Measurements from ENCODE around the gene DNAH6. TPM values are rescaled to one million over a fixed set of nuclear protein-coding genes. Genes with fewer than 3 reads are reported as not detected.

The DNAH6 gene
- total RNA-seq, 1 donor from 2014 or later, result 5.5 TPM

DNA sequence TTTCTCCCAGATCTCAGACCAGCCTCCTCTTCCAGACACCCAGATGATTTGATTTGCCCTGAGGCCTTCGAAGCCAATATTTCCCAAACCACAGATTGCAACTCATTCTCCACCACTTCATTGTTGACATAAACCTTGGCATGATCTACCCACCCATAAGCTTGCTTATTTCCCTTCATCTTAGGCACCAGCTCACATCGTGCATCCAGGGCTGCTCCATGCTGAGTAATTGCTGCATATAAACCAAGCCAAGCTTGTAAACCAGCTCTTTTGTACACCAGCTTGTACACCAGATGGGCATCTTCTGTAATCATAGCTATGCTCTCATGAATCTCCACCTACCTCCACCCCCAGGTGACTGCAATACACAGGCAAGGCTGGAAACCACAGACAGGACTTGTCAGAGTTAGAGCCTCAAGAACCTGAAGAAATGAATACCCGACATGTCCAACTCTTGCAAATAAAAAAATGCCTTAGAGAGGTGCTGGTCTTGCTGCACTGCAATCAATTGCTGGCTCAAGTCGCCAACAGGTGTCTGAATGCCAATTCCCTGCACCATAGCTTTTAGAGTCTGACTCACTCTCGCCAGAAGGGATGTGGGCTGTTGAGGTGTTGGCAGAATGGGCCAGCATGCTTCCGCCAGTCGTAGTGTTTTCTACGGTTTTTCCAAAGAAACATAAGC lies 333.1 kb downstream of the DNAH6 start:
- TF ChIP-seq, protein P1, sequence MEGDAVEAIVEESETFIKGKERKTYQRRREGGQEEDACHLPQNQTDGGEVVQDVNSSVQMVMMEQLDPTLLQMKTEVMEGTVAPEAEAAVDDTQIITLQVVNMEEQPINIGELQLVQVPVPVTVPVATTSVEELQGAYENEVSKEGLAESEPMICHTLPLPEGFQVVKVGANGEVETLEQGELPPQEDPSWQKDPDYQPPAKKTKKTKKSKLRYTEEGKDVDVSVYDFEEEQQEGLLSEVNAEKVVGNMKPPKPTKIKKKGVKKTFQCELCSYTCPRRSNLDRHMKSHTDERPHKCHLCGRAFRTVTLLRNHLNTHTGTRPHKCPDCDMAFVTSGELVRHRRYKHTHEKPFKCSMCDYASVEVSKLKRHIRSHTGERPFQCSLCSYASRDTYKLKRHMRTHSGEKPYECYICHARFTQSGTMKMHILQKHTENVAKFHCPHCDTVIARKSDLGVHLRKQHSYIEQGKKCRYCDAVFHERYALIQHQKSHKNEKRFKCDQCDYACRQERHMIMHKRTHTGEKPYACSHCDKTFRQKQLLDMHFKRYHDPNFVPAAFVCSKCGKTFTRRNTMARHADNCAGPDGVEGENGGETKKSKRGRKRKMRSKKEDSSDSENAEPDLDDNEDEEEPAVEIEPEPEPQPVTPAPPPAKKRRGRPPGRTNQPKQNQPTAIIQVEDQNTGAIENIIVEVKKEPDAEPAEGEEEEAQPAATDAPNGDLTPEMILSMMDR (IDR thresholded peaks at IDR 0.05; ENCODE audit: unreplicated experiment), result no peak
- H3K4me1 Mint-ChIP-seq (ENCODE audit: low read depth), result no peaks in the 10 kb centered on the region
- no peaks in the 10 kb centered on the region for H3K9me3 Mint-ChIP-seq (ENCODE audit: low read depth)
- H3K27ac Mint-ChIP-seq, result no peak overlapping the region
- H3K36me3 Mint-ChIP-seq (ENCODE audit: insufficient read depth), result no peaks in the 10 kb centered on the region
- DNase-seq (ENCODE audit: low spot score, unreplicated experiment), result no peak
- no peak overlapping the region for H3K4me3 Mint-ChIP-seq (ENCODE audit: low read depth)
- H3K27me3 Mint-ChIP-seq, result peaks cover 3% of the 10 kb centered on the region

- Mint-ChIP-seq H3K27ac (no peak overlapping the region), H3K4me3 (ENCODE audit: low read depth) (no peak overlapping the region), H3K27me3 (peaks cover 3% of the 10 kb centered on the region), H3K4me1 (ENCODE audit: low read depth) (no peaks in the 10 kb centered on the region), H3K36me3 (ENCODE audit: insufficient read depth) (no peaks in the 10 kb centered on the region), H3K9me3 (ENCODE audit: low read depth) (no peaks in the 10 kb centered on the region)
- TF ChIP-seq, protein P1 (IDR thresholded peaks at IDR 0.05; ENCODE audit: unreplicated experiment), result no peak
- DNase-seq (ENCODE audit: low spot score, unreplicated experiment), result no peak
Measured at GRCh38 chr2:84850471-84850870, 334.2 kb downstream of the DNAH6 start.

DNA sequence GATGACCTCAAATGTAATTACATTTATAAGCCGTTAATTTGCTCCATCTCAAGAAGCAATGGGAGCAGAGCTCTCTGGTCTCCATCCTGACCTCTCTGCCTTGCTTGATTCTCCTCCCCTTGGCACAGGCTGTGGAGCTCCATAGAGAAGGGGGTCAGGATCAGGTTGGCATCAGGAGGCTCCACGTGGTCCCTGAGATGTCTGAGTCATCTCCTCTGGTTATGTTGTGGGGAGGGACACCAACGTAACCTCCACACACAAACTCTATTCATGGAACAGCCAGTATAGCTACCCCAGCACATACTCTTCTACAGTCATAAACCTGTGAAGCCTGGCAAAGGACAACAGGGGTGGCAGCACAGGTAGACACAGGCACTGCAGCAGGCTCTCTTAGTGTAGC lies 335.6 kb downstream of the DNAH6 start:
- Mint-ChIP-seq H3K4me3 (ENCODE audit: low read depth) (no peak overlapping the region), H3K27me3 (peaks cover 13% of the 10 kb centered on the region), H3K27ac (no peak overlapping the region), H3K4me1 (ENCODE audit: low read depth) (no peaks in the 10 kb centered on the region), H3K9me3 (ENCODE audit: low read depth) (no peaks in the 10 kb centered on the region), H3K36me3 (ENCODE audit: insufficient read depth) (no peaks in the 10 kb centered on the region)
- TF ChIP-seq, protein P1 (IDR thresholded peaks at IDR 0.05; ENCODE audit: unreplicated experiment), result no peak
- no peak for DNase-seq (ENCODE audit: low spot score, unreplicated experiment)

DNA sequence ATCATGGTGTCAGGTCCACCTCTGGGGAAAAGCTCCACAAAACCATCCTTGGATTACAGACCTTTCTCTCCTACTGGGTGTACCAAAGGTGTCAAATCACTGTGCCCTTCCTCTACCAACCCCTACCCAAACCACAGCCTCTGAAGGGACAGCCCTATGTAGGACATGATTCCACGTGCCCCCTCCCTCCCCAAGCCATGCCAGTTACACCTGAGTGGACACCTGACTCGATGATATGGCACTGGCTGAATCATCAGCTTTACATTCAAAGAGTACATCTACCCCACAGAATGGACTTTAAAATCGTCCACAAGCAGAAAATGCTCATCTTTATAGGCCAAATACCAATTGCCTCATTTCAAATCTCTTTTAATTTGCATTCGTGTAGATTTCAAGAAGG lies 338.6 kb downstream of the DNAH6 start:
- TF ChIP-seq, protein P1 (IDR thresholded peaks at IDR 0.05; ENCODE audit: unreplicated experiment), result no peak
- Mint-ChIP-seq H3K9me3 (ENCODE audit: low read depth) (no peaks in the 10 kb centered on the region), H3K27ac (no peak overlapping the region), H3K4me3 (ENCODE audit: low read depth) (no peak overlapping the region), H3K27me3 (peaks cover 15% of the 10 kb centered on the region), H3K36me3 (ENCODE audit: insufficient read depth) (no peaks in the 10 kb centered on the region), H3K4me1 (ENCODE audit: low read depth) (no peaks in the 10 kb centered on the region)
- no peak for DNase-seq (ENCODE audit: low spot score, unreplicated experiment)

DNA sequence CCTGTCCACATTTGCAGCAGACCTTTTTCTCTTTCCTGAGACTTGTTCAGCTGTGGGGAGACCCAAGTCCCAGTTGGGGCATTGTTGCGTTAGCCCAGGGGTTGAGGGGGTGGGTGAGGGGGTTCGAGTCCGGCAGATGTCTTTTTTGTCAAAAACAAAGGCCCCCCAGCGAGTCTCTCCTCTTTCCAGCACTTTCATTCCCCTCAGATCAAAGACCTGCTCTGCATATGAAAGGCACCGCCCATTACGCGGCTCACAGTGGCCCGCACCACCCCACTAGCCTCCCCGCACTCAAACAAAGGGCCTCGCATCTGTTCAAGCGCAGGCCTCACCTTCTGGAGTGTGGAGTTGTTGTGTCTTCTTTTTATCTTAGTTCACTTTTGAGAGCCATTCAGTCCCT lies 339.4 kb downstream of the DNAH6 start:
- Mint-ChIP-seq H3K4me3 (ENCODE audit: low read depth) (no peak overlapping the region), H3K36me3 (ENCODE audit: insufficient read depth) (no peaks in the 10 kb centered on the region), H3K4me1 (ENCODE audit: low read depth) (no peaks in the 10 kb centered on the region), H3K27me3 (peaks cover 15% of the 10 kb centered on the region), H3K9me3 (ENCODE audit: low read depth) (no peaks in the 10 kb centered on the region), H3K27ac (no peak overlapping the region)
- no peak for DNase-seq (ENCODE audit: low spot score, unreplicated experiment)
- TF ChIP-seq, protein P1 (IDR thresholded peaks at IDR 0.05; ENCODE audit: unreplicated experiment), result no peak
